ENCODE data around the gene FHOD3.
"Not testable (repeated sequence)": the region's sequence is repeated elsewhere in the genome, so short reads cannot be mapped to it uniquely, and the experiment has no call there.

Gene FHOD3

DNA sequence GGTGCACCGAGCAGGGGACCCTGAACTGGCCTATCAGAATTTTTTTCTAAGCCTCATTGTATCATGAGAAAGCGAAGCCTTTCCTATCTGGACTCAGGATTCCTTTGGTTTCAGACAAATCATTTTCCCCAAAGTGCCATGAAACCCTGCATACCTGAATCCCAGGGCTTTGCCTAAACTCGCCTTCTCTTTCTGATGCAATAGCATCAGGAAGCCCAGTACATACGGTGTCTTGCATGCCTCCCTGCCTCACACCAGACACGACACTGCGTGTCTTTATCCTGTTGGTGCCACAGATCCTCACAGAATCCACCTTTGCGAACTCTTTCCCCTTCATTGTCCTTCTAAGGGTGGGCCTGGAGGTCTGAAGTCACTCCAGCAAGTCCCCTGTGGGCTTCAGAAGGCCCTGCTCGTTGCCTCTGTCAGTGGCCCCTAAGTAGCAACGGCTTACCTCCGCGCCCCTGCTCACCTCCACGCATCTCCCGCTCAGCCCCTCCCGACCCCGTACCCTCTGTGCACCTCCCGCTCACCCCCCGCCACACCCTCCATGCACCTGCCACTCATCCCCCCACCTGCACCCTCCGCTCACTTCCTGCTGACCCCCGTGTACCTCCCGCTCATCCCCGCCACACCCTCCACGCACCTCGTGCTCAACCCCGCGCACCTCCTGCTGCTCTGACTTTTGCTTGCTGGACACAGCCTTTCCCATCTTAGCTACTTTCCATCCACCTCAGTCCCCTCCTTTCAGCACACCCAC is 447.9 kb downstream of the FHOD3 start:
- no peak for DNase-seq (ENCODE audit: low read depth in 2 of 2)

DNA sequence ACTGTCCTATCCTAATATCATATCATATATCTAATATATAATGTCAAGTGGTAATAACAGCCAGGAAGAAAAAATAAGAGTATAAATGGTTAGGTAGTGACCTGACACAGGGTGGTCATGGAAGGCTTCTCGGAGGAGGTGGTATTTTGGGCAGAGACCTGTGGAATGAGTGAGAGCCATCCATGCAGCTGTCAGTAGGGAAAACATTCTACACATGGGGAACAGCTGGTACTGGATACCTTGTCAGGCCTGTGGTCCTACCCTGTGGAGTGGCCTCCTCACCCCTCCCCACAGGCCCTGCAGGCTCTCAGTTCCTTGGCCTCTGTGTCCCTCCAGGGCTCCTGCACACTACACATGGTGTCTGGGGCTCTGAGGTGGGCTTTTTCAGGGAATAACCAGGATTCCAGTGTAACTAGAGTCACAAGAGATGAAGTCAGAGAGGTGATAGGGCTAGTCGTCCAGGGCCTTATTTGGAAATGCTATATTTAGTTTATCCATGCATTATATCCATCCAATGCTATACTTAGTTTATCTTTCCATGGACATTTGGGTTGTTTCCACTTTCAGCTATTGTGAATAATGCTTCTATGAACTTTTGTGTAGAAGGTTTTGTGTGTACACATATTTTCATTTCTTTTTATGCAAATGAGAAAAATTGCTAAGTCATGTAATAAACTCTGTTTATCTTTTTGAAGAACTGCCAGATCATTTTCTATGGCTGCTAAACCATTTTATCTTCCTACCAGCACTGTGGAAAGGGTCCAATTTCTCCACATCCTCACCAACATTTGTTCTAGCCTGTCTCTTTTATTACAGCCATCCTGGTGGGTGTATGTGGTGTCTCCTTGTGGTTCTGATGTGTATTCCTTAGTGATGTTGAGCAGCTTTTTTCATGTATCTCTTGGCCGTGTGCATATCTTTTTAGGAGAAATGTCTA is 455.7 kb downstream of the FHOD3 start:
- DNase-seq (ENCODE audit: low read depth in 2 of 2), result peak in 1 of 2 experiments; percentile 9

DNA sequence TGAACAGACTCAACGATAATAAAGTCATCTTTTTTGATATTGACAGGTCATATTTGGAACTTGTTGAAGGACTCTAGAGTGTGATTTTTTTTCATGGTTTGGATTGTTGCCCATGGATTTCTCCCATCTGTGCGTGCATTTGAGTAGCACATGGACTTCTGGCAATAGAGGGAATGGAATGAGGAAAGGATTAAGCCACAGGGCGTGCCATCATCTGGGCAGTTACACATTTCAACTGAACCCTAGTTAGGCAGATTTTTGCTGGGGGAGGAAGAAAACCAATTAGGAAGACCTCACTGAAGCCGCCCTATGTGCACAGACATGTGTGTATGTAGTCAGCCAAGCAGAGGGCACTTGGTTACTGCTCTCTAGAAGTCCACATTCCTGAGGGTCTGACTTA is 458.7 kb downstream of the FHOD3 start:
- DNase-seq (ENCODE audit: low read depth in 2 of 2), result peak; percentile 68 to 70

DNA sequence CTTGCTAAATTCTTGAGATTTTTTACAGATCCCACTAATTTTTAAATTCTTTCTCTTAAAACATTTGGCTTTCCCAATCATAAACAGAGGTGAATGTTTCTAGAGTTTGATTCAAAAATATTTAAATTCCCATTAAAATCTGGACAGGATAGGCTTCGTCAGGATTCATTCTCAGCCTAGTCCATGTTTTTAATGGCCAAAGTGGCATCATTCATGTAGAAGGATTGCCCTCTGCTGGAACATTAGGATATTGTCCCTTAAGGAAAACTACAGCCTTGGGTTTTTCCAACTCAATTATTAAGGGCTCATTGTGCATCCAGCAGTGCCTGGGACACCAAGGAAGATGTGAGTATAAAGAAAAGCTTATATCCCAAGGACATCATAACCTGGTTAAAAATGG is 459.6 kb downstream of the FHOD3 start:
- peak; percentile 44 to 55 for DNase-seq (ENCODE audit: low read depth in 2 of 2)

DNA sequence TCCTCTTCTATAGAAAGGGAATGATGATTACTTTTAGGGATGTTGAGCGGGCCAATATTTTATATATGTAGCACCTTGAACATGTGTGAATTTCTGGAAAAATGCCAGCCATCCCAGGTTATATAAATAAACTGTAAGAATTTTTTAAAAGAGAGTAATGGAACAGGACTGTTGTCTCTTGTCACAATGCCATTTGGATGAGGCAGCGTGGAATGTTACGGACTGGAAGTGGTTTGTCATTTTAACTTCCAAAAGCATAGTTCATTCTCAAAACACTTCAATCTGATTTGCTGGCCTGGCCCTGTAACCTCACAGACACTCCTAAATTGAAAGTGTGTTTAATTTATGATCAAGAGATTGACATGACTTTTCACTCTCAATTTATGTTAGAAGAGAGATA is 460.5 kb downstream of the FHOD3 start:
- DNase-seq (ENCODE audit: low read depth in 2 of 2), result peak in 1 of 2 experiments; percentile 1

DNA sequence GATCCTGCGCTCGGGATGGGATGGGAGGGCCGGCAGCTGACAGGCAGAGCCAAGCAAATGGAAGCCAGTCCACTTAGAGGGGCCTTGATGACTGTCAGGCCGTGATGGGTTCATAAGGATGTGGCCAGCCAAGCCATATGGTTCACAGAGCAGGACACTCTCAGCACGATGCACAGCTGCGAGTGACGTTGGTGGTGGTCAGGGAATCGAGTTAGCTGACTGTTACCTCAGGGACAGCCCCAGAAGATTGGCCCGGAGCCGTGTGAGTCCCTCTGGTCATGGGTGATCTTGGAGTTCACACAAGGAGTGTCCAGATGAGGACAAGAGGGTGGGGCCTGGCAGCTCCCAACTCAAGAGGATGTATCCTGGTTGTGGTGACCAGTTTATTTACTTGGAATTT is 461.1 kb downstream of the FHOD3 start:
- DNase-seq (ENCODE audit: low read depth in 2 of 2), result no peak

DNA sequence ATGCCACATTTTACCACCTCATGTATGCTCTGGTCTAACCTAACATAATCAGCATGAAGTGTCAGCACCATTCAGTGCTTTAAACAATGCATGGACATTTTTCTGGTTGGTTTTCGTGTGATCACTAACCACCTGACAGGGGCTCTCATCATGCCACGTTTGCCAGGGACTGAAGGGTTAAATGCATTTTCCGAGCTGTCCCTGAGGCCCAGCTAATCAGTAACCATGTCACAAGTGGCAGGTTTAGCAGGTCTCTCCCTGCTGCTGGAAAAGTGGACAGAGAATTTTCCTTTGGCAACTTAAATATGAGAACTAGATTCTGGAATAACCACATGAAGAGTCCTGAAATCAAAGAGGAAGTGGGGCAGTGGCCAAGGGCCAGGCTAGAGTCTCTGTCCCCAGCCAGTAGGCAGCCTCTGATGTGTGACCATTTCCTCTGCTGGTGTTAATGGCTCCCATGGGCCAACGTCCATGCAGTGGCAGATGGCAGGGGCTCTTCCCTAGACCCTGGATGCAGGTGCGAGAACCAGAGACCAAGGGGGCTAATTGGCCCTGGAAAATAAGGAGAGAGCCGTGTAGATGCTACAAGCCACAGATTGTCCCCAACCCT is 461.8 kb downstream of the FHOD3 start:
- DNase-seq (ENCODE audit: low read depth in 2 of 2), result no peak

DNA sequence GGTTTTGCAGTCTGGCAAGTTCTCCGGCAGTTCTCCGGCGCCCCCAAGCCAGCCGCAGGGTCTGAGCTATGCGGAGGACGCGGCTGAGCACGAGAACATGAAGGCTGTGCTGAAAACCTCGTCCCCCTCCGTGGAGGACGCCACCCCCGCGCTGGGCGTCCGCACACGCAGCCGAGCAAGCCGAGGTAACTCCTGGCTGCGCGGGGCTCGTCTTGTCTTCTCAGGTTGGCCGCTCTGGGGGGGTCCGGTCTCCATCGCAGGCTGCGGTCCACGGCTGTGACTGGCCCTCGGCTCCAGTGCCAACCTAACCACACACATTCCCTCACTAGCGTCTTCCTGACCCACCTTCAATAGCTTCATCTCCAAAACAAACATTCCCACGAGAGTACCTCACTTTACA is 463.1 kb downstream of the FHOD3 start:
- no peak for DNase-seq (ENCODE audit: low read depth in 2 of 2)

DNA sequence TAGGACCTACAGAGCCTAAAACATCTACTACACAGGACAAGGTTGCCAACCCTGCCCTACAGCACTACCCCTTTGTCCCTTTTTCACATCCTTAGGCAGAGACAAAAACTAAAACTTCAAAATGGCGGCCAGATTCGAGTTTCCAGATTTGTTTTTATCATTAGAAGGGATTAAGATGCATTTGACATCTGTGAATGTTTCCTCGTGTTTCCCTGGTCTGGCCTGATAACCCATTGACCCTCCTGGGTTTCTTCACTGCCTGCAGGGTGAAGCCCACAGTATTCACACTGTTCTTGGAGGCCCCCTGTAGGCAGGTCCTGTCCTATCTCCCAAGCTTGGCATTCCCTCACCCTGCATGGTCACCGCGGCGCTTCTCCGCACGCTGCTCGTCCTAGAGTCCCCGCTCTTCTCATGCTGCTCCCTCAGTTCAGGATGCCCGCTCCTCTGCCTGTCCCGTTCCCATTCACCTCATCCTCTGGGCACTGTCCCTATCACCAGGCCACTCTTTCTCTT is 463.7 kb downstream of the FHOD3 start:
- no peak for DNase-seq (ENCODE audit: low read depth in 2 of 2)

DNA sequence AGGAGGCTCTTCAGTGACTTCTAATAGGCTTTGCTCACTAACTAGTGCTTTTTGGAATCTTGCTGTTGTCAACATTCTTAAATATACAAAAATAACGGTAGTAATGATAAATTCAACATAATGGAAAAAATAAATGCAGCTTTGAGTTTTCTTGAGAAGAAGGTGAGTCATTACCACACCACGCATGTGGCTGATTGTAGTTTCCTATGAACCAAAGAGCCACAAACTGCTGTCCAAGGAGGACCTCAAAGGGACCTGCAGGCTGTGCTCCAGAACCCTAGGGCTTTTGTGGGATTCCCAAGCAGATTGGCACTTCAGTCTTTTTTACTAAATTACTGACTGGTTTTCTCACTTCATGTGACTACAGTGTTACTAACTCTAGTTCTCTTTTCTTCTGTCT is 464.6 kb downstream of the FHOD3 start:
- DNase-seq (ENCODE audit: low read depth in 2 of 2), result no peak

DNA sequence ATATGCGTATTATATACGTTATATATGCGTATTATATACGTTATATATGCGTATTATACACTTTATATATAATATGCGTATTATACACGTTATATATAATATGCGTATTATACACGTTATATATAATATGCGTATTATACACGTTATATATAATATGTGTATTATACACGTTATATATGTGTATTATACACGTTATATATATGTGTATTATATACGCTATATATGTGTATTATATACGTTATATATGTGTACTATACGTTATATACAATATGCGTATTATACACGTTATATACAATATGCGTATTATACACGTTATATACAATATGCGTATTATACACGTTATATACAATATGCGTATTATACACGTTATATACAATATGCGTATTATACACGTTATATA is 465.5 kb downstream of the FHOD3 start:
- not testable (repeated sequence) for DNase-seq (ENCODE audit: low read depth in 2 of 2)

DNA sequence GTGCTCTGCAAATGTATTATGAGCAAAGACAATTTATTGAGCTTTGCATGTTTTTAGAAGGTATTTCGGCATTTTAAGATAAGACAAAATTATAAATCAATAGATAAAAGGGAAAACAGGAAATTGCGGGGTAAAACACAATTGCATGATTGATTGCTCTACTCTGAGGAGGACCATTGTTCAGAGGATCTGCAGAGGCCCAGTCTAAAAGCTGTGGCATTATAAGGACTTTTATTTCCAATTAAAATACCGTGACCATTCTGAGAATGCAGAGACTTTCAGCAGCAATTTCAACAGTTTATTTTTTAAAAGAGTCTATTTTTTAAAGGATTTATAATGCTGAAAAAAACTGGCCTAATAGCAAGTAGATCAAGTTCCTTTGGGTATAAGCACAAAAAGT is 469.3 kb downstream of the FHOD3 start:
- no peak for DNase-seq (ENCODE audit: low read depth in 2 of 2)

DNA sequence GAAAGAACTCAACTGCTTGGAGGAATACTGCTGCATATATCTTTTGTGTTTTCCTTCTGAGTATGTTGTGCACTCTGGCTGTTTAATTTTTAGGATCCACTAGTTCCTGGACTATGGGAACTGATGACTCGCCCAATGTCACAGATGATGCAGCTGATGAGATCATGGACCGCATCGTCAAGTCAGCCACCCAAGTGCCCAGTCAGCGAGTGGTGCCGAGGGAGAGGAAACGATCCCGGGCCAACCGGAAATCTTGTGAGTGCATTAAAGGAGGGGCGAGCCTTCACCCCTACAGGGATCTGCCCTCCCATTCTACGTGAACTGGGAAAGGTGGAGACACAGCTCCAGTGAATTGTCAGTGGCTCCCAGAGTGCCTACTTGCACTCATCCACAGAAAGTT is 471.7 kb downstream of the FHOD3 start:
- DNase-seq (ENCODE audit: low read depth in 2 of 2), result no peak

DNA sequence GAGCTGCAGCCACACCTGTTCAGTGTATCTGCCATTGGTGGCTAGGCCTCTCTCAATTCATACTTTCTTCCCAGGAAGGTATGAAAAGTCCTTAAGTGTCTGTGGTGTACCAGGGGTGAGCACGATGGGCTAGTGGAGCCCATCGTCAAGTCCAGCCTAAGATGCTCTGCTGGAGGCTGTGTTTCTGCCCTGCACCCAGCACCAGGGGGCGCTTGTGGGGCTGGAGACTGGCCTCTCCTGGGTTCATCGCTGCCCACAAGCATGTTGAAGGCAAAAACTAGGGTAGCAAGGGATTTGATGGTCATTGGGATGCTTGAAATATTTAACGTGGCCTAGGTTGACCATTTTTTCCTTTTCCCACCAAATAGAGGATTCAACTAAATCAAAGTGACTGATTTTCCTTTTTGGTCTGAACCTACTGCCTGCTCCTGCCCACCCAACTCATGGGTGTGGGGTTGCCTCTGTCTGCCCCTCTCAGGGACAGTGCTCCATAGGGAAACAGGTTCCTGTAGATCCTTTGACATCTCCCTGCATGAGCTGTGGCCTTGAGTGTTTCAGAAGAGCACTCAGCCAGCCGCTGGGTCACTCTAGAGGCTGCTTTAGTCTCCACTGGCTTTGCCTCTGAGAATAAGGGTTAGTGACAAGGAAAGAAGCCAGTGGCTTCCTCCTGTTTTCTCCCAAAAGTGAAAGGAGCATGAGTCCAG is 472.2 kb downstream of the FHOD3 start:
- DNase-seq (ENCODE audit: low read depth in 2 of 2), result no peak

DNA sequence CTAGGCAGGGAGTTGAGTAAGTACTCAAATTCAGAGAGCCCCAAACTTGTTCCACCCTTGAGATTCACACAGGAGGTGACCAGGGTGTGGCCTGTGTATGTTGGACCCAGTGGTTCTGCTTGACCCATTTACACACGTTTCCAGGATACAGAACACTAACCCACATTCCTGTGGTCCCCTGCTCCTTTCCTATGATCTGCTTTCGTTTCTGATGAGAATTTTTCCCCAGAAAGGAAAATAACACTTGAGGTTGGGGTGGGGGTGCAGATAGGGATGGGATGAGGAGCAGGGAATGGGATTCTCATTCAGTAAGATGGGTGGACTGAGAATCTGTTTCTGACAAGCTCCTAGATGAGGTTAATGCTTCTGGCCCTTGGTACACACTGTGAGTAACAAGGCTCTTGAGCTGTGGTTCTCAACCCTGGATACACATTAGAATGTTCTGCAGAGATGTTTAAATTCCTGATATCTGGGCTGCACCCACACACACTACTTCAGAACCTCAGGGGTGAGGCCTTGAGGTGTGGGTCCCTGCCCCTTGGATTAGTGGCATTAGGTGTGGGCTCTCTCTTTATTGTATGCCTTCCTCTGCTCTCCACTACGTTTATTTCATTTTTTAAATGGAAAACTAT is 472.9 kb downstream of the FHOD3 start:
- no peak for DNase-seq (ENCODE audit: low read depth in 2 of 2)

DNA sequence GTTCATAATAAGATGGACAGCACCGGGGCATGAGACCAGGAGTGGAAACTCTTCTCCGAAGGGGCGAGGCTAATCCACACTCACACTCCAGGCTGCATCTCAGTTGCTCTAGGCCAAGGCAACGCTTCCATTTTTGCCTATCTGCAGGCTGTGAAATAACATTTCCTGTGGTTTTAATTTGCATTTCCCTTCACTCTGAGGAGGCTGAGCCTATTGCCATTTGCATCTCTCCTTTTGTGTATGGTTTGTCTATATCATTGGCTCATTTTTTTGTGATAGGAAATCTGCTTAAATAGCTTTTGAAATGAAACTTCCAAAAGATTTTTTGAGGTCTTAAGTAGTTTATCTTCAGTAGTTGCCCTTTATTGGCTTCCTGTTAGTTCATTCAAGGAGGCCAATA is 473.7 kb downstream of the FHOD3 start:
- DNase-seq (ENCODE audit: low read depth in 2 of 2), result no peak

DNA sequence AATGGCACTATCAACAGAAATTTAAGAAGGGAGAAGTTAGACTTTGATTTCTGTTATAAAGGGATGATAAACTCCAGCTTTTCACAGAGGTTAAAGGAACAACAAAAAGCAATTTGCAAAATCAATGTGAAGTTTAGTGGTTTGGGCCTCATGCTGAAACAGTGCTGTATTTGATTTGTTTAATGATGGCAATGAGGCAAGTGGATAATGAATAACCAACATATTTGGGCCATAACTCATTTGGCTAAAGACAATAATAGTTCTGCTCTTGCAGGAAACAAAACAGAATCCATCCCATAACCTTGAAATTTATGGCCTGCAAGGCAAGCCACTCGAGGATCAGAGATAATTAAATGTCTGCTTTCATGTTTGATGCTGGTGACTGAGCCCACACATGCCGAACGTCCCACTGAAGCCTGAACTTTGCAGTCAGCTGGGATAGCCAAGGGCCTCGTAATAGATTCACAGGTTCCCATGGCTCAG is 474.8 kb downstream of the FHOD3 start:
- peak; percentile 43 to 47 for DNase-seq (ENCODE audit: low read depth in 2 of 2)

DNA sequence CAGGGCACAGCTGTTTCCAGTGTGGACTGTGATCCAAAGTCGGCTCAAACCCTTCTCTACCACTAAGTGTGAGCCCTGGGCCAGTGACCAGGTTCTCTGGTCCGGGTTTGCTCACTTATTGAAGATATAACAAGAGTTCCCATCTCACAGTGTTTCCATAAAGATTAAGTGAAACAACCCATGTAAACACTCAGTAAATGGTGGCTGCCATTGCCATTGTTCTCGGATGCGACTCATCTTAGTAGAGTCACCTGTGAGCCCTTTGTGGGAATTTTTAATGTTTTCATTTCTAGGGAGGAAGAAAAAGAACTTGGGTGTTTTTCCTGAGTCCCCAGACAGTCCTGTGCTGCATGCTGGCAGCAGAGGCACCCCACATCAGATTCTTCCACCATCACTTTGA is 477.9 kb downstream of the FHOD3 start:
- DNase-seq (ENCODE audit: low read depth in 2 of 2), result no peak

DNA sequence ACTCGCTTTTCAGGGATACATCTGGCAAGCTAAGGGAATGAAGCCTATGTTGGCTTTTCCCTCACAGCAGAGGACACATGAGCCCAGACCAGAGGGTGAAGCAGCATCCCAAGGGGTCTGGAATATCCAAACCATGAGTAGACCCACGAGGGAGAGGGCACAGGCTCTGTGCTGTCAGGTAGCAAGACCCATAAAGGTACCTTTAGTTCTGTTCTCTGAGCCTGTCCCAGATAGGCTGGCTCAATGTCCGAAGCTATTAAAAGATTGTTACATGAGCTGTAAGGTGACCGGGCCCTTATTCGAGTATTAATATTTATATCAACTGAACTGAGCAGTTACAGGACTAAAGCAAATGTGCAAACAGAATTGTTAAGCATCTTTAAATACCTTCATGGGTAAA is 479.1 kb downstream of the FHOD3 start:
- DNase-seq (ENCODE audit: low read depth in 2 of 2), result no peak

DNA sequence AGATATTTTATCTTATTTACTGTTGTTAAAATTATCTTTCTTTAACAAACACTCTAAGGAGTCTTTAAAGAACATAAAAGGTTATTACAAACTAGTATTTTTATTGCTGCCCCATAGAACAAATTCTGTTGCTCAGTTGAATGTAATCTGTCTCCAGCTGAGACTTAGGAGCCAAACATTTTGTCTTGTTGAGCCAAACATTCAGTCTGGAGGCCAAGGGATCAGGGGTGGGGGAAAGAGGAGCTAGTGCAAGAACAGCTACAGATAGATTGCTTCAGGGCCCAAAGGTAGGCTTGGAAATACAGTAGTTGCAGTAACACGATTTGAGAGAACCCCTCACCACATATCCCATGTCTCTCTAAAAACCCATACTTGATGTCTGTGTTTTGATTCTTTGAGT is 480.1 kb downstream of the FHOD3 start:
- no peak for DNase-seq (ENCODE audit: low read depth in 2 of 2)

DNA sequence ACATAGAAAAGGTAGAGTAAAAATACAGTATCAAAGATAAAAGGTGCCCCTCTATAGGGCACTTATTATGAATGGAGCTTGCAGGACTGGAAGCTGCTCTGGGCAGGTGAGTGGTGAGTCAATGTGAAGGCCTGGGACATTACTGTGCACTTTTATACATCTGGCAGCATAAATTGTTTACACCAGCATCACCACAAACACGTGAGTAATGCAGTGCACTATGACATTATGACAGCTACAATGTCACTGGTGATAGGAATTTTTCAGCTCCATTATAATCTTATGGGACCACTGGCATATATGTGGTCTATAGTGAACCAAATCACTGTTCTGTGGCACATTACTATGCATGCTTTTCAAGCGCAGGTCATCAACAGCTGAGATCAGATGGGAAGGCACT is 483.2 kb downstream of the FHOD3 start:
- no peak for DNase-seq (ENCODE audit: low read depth in 2 of 2)
